ENCODE results near the gene PRXL2A.
"Not testable (repeated sequence)": the region's sequence is repeated elsewhere in the genome, so short reads cannot be mapped to it uniquely, and the experiment has no call there.

PRXL2A gene

DNA sequence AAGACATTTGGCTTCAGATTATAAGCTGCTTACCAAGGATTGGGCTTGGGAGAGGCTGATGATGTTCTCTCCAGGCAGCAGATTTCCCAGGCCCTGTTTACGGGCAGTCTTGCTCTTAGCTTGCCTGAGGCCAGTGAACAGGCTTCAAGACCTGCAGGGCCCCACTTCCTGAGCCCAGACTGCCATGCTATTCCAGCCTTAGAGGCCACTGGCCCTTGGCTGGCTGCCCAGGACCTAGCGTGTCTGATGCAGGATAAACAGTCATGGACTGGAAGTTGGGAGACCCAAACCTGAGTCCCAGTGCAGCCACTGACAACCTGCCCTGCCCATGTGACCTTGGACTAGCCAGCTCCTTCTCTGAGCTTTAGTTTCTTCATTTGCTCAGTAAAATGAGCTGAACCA is 2.9 kb downstream of the PRXL2A start:
- DNase-seq (ENCODE audit: low read depth, low spot score): no peak

DNA sequence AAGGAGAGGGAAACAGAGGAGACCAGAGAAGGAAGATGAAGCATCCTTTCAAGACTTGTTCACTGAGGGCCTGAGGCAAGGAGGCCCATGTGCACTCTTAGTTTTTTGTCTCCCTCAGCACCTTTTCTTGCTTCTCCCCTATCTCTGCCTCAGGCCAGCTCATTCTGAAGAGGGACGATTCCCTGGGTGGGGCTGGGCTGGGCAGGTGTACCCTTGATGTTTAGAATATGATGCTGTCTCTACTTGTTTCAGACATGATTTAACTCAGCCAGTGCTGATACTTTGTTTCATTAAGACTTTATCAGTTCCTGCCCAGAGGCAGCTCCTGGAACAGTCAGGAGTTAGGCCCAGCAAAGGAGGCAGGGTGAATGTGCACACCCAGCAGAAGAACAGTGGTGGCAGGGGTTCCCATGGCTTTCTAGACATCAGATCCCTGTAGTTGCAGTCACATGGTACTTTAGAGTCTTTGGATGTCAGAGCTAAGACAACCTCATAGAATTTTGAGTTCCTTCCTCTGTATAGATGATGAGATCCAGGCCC is 3.4 kb downstream of the PRXL2A start:
- no peak for DNase-seq (ENCODE audit: low read depth, low spot score)

DNA sequence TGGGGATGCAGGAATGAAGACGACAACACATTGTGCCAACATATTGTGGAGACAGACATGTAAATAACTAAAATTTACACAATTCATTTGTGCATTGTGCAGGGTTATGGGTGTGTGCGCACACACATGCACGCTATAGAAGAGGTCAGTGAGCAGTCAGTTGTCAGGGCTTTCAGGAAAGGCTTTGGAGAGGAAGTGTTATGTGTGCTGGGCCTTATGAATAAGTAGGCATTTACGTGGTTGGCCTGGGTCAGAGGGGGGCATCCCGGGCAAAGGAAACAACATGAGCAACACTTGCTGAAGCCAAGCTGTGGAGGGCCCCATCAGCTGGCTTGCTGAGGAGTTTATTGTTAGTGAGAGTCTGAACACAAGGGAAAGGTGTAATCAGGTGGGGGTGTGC is 4.1 kb downstream of the PRXL2A start:
- DNase-seq (ENCODE audit: low read depth, low spot score): no peak

DNA sequence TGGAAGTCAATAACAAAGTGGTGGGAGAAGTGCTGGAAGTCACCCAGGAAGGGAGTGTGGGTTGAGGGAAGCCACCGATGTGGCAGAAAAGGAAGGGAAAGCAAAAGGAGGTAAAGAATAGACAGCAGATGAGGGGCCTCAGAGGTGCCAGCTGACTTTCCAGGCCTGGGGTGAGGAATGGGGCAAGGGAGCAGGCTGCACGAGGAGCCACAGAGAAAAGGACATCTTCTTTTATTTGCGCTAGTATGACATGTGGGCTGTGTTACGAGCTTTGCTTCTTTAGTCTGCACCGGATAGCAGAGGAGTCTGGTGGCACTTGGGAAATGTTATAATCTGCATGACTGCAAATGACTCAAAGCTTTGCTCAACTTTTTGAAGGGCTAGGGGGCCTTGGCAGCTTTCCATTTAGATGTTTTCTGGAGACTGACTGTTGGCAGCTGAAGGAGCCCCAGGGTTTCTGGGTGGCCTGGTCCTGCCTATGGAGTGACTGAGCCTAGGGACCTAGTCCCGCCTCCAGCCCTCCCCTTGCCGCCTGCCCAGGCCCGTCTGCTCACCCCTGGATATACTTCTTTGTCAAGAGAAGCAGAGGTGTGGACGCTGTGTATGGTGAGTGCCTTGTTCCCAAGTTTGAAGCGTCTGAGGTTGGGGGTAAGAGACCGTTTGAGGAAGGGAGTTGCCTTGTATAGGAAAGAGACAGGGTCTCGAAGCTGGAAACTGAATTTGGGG is 5.1 kb downstream of the PRXL2A start:
- DNase-seq (ENCODE audit: low read depth, low spot score): no peak

GRCh38 chr10:80414142-80414895 is 6.0 kb downstream of the PRXL2A start:
- no peak for DNase-seq (ENCODE audit: low read depth, low spot score)

DNA sequence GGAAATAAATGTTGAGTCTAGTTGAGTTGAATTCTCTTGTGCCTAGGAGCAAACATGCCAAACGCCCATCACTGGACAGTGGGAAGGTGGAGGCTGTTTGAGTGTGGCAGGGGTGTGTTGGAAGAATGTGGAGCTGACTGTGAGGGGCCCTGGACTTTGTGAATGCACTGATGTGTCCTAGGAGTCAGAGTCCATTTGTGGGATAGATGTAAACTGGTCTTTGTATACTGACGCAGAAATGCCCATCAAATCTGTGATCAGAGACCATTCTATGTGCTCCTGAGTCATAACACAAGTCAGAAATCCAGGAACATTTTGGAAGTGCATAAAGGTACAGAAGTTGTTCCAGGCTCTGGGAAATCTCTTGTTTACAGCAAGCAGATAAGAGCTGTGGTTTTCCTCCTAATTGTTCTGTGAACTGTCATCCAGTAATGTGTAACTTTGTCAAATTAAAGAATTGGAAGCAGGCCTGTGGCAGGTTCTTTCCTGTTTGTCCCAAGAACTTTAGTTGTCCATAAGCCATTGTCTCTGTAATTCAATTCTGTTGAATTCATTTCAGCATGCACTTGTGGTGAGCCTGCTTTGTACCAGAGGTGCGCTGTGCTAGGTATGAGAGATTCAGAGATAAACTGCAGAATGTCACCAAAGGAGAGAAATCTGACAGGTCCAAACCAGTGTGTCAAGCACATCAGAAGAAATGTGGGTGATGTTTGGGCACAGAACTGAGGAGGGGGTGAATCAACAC is 7.6 kb downstream of the PRXL2A start:
- DNase-seq (ENCODE audit: low read depth, low spot score): no peak

DNA sequence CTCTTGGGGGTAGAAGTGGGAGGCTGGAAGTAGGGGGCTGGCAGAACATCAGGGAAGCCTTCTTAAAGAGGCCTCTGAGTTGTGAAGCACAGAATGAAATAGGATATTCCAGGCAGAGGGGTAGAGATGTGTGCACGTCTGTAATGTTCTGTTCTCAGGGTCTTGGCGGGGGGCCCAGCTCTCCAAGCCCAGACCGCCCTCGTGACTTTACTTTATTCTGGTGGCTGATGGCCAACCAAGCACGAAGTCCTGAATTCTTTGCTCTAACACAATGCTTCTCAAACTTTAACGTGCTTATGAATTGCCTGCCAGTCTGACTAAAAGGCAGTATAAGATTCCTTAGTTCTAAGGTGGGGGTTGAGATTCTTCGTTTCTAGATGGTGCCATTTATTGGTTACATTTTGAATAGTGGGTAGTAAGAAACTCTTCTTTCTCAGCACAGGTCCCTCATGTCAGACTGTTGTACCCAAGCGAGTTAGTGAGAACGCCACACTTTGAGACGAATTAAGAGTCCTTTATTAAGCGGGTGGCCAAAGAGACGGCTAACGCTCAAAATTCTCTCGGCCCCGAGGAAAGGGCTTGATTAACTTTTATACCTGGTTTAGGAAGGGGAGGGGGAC is 8.2 kb downstream of the PRXL2A start:
- DNase-seq (ENCODE audit: low read depth, low spot score): peak; percentile 69

- not testable (repeated sequence) for DNase-seq (ENCODE audit: low read depth, low spot score)
Measured at GRCh38 chr10:80417256-80417655, 8.9 kb downstream of the PRXL2A start.

GRCh38 chr10:80421050-80421706 is 12.8 kb downstream of the PRXL2A start:
- no peak for DNase-seq (ENCODE audit: low read depth, low spot score)

DNA sequence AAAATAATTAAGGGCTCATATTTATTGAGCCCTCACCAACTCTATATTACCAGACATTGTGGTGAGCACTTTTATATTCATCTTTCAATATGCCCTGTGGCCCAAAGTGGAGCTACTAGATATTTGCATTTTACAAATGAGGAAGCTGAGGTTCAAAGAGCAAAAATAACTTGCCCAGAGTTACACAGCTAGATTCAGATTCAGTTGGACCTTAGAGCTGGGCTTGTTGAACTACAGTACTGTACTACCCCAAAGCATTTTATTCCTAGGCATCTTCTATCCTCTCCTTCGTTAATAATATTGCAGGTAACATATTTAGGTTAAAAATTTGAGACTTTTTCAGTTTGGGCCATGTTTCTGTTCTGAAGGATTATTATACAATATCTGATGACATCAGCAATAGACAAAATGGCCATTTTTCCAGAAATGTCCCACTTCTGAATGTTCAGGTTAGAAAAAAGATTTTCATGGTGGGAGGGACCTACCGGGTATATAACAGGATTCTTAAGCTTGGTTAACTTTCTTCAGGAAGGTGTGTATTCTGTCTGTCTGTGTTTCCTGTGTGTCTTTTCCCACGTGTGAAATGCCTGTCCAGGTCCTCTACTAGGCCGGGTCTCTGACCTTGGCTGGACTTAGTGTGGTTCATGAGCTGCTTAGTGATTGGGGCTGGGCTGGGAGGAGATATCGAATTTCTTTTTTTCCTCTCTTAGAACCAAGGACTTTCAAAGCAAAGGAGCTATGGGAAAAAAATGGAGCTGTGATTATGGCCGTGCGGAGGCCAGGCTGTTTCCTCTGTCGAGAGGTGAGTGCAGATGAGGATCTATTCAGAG is 13.6 kb downstream of the PRXL2A start:
- DNase-seq (ENCODE audit: low read depth, low spot score): no peak

- no peak for DNase-seq (ENCODE audit: low read depth, low spot score)
Measured at GRCh38 chr10:80425901-80426300, 17.6 kb downstream of the PRXL2A start.

DNA sequence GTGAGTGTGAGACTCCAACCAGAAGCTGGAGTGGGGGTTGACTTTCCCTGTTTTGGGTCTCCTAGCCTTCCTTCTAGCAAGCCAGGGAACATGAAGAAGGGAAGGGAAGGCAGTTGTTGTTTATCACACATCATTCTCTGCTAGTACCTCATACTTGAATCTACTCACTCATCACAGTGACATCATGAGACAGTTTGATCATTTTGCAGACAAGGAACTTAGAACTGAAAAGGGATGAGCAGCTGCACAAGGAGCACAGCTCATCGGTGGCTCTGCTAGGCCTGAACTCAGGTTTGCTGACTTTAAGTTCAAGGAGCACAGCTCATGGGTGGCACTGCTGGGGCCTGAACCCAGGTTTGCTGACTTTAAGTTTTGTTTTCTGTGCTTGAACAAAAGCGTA is 19.2 kb downstream of the PRXL2A start:
- DNase-seq (ENCODE audit: low read depth, low spot score): no peak

- DNase-seq (ENCODE audit: low read depth, low spot score): no peak
Measured at GRCh38 chr10:80429521-80429973, 21.2 kb downstream of the PRXL2A start.

- DNase-seq (ENCODE audit: low read depth, low spot score): no peak
Measured at GRCh38 chr10:80433134-80433533, 24.8 kb downstream of the PRXL2A start.

GRCh38 chr10:80436446-80437098 is 28.2 kb downstream of the PRXL2A start:
- no peak for DNase-seq (ENCODE audit: low read depth, low spot score)

GRCh38 chr10:80437227-80437626 is 28.9 kb downstream of the PRXL2A start:
- no peak for DNase-seq (ENCODE audit: low read depth, low spot score)

GRCh38 chr10:80441831-80442230 is 33.5 kb downstream of the PRXL2A start:
- DNase-seq (ENCODE audit: low read depth, low spot score): no peak

- no peak for DNase-seq (ENCODE audit: low read depth, low spot score)
Measured at GRCh38 chr10:80442879-80443278, 34.5 kb downstream of the PRXL2A start.

DNA sequence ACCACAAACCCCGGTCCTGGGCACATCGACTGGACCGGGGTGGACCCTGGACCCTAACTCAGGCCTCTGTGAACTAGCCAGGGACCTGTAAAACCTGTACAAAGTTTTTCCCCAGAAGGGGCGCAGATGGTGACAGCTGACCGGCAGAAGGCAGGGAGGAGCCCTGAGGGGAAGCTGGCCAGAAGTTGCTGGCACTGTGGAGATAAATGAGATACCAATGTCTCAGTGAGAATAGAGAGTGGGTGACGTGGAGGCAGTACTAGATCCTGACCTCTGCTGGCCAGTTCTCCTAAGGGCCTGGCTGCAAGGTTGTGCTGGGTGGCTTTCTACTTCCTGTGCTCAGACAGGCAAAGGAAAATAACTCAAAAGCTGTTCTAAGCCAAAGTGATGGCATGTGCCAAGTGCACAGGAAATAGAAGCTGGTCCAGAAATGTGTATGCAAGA is 35.2 kb downstream of the PRXL2A start:
- no peak for DNase-seq (ENCODE audit: low read depth, low spot score)

- DNase-seq (ENCODE audit: low read depth, low spot score): no peak
Measured at GRCh38 chr10:80444124-80444523, 35.8 kb downstream of the PRXL2A start.

Measured in smooth muscle cell of the brain vasculature (primary cell).